Measurements from ENCODE around the gene CBARP. TPM values are rescaled to one million over a fixed set of nuclear protein-coding genes. Genes with fewer than 3 reads are reported as not detected.

The CBARP gene
- polyA plus RNA-seq, 1 of the 3 experiments (the other 2 are of a cell fraction), result 5.1 TPM

- no peaks in the 10 kb centered on the region for H3K36me3 ChIP-seq (replicated peaks in 1 of 2; ENCODE audit: control insufficient read depth in 1 of 2, insufficient read depth in 2 of 2, low read length in 1 of 2)
- H3K9me3 ChIP-seq, result no peaks in the 10 kb centered on the region
- ChIA-PET POLR2A (no interaction called here), CTCF (interaction anchor here (2.1 kb wide), 1 partner anchor 70 kb away, joined by 9 read pairs; no protein-coding TSS in a partner anchor)
- peaks cover 0 to 5% of the 10 kb centered on the region in 2 experiments; a peak in 1 of 4 replicates for H3K4me1 ChIP-seq (ENCODE audit: control insufficient read depth in 1 of 2, insufficient read depth in 2 of 2, low read depth in 1 of 2, low read length in 1 of 2)
- H3K27ac ChIP-seq (ENCODE audit: low read depth in 2 of 2, low read length in 1 of 2), result no peak overlapping the region
- H3F3A ChIP-seq (replicated peaks; ENCODE audit: insufficient read depth), result peaks cover 9% of the 10 kb centered on the region
- WGBS (ENCODE audit: low lambda C conversion rate), result 77% methylated on average over 11 of the region's 11 CpGs
- no peak for TF ChIP-seq USF2 (IDR thresholded peaks at IDR 0.05; ENCODE audit: borderline replicate concordance, low read depth, low read length)
- no peak for TF ChIP-seq RFX5 (IDR thresholded peaks at IDR 0.05; ENCODE audit: low read length)
- TF ChIP-seq SIN3A (IDR thresholded peaks at IDR 0.05; ENCODE audit: borderline replicate concordance, low read depth, low read length), result no peak
- TF ChIP-seq YY1 (IDR thresholded peaks at IDR 0.05; ENCODE audit: low read depth), result no peak
- no peak for TF ChIP-seq TEAD4 (IDR thresholded peaks at IDR 0.05; ENCODE audit: borderline replicate concordance, insufficient read depth)
- TF ChIP-seq CTCF (IDR thresholded peaks at IDR 0.05), result no peak
- TF ChIP-seq FOXJ3 (CRISPR knock-in tag; IDR thresholded peaks at IDR 0.05), result no peak
- no peak for TF ChIP-seq REST (IDR thresholded peaks at IDR 0.05; ENCODE audit: low read depth, low read length)
- TF ChIP-seq RXRA (IDR thresholded peaks at IDR 0.05; ENCODE audit: borderline replicate concordance, low read depth), result no peak
- TF ChIP-seq, protein P1, sequence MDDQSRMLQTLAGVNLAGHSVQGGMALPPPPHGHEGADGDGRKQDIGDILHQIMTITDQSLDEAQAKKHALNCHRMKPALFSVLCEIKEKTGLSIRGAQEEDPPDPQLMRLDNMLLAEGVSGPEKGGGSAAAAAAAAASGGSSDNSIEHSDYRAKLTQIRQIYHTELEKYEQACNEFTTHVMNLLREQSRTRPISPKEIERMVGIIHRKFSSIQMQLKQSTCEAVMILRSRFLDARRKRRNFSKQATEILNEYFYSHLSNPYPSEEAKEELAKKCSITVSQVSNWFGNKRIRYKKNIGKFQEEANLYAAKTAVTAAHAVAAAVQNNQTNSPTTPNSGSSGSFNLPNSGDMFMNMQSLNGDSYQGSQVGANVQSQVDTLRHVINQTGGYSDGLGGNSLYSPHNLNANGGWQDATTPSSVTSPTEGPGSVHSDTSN (IDR thresholded peaks at IDR 0.05), result no peak
- TF ChIP-seq GATA2 (CRISPR knock-in tag; IDR thresholded peaks at IDR 0.05), result no peak
- no peak for TF ChIP-seq FOSL2 (IDR thresholded peaks at IDR 0.05; ENCODE audit: borderline replicate concordance, low read depth)
- no peak for TF ChIP-seq TCF12 (IDR thresholded peaks at IDR 0.05)
- TF ChIP-seq CHD2 (IDR thresholded peaks at IDR 0.05; ENCODE audit: low read length, partially characterized antibody), result no peak
- no peak for TF ChIP-seq EZH2phosphoT487 (IDR thresholded peaks at IDR 0.05; ENCODE audit: borderline replicate concordance, low read depth)
- no peak for TF ChIP-seq ZBTB33 (IDR thresholded peaks at IDR 0.05; ENCODE audit: borderline replicate concordance, low read depth)
- TF ChIP-seq SMC3 (IDR thresholded peaks at IDR 0.05; ENCODE audit: low read depth, low read length), result no peak
- TF ChIP-seq ELF1 (IDR thresholded peaks at IDR 0.05), result no peak
- no peak for TF ChIP-seq RAD21 (IDR thresholded peaks at IDR 0.05; ENCODE audit: low read length)
- no peaks in the 10 kb centered on the region for H3K9me2 ChIP-seq
- no peaks in the 10 kb centered on the region for H4K20me1 ChIP-seq (ENCODE audit: insufficient read depth)
- DNase-seq, result no peak
- no peak overlapping the region for H3K9ac ChIP-seq
- no peaks in the 10 kb centered on the region for H3K79me2 ChIP-seq (ENCODE audit: insufficient read depth)
- H3K4me3 ChIP-seq (ENCODE audit: low read depth in 2 of 2, low read length in 1 of 2), result no peak overlapping the region
- no peaks in the 10 kb centered on the region for H3K27me3 ChIP-seq (ENCODE audit: insufficient read depth)
- no peak overlapping the region for H3K4me2 ChIP-seq
- H2AFZ ChIP-seq (ENCODE audit: low read depth), result no peak overlapping the region
Observed at GRCh38 chr19:1182727-1183126, 55.1 kb downstream of the CBARP start.

Data from SK-N-SH (cell line).